ENCODE results near the gene COL8A1. TPM values are rescaled to one million over a fixed set of nuclear protein-coding genes. Genes with fewer than 3 reads are reported as not detected.

COL8A1 gene
- total and polyA plus RNA-seq, 10 of the 15 experiments (the other 5 are each of a cell fraction or from before 2014, with no cell fraction given): 0.04 to 0.73 (median 0.10) TPM; not detected in 5

GRCh38 chr3:99669879-99670555 lies 31.6 kb downstream of the COL8A1 start (continued):
- TF ChIP-seq EZH2 (IDR thresholded peaks at IDR 0.05; ENCODE audit: borderline replicate concordance, control insufficient read depth, low read depth, low read length) (no peak), SIN3A (IDR thresholded peaks at IDR 0.05; ENCODE audit: low read depth, low read length) (no peak), ZBTB33 (IDR thresholded peaks at IDR 0.05) (no peak)

- Histone ChIP-seq H3K4me1 (ENCODE audit: control insufficient read depth, insufficient read depth, low read length) (no peaks in the 10 kb centered on the region), H2AFZ (ENCODE audit: control insufficient read depth, low read depth, low read length) (no peak overlapping the region), H3K4me3 (no peak overlapping the region), H3K36me3 (ENCODE audit: control insufficient read depth in 2 of 2, insufficient read depth in 2 of 2, low read length in 1 of 2) (no peaks in the 10 kb centered on the region), H3K27me3 (replicated peaks in 1 of 2; ENCODE audit: control insufficient read depth in 2 of 2, insufficient read depth in 2 of 2, low read length in 1 of 2) (no peaks in the 10 kb centered on the region), H3K9ac (ENCODE audit: control insufficient read depth, insufficient read depth, low read length) (no peak overlapping the region), H3K27ac (ENCODE audit: control insufficient read depth, insufficient read depth) (no peak overlapping the region), H3K79me2 (ENCODE audit: control insufficient read depth, insufficient read depth, low read length) (no peaks in the 10 kb centered on the region), H3K4me2 (ENCODE audit: control insufficient read depth, insufficient read depth) (no peak overlapping the region), H3K9me3 (replicated peaks; ENCODE audit: control insufficient read depth, insufficient read depth, low read length) (no peaks in the 10 kb centered on the region), H4K20me1 (ENCODE audit: control insufficient read depth, insufficient read depth) (no peaks in the 10 kb centered on the region)
- ChIA-PET SMC1A (ENCODE audit: uncharacterized antibody, unreplicated experiment) (no interaction called here), CTCF (interaction anchor here (0.6 kb wide), 1 partner anchor 13 kb away, joined by 3 read pairs; no protein-coding TSS in a partner anchor), POLR2A (no interaction called here), RAD21 (ENCODE audit: unreplicated experiment) (no interaction called here)
- no peak for ATAC-seq
- no TSS peak for BruUV-seq (replicated peaks)
- TF ChIP-seq LARP7 (IDR thresholded peaks at IDR 0.05) (no peak), BCL11A (IDR thresholded peaks at IDR 0.05; ENCODE audit: low read depth, low read length) (no peak), SKIL (IDR thresholded peaks at IDR 0.05; ENCODE audit: low read depth, poor library complexity, severe bottlenecking) (no peak), BHLHE40 (IDR thresholded peaks at IDR 0.05; ENCODE audit: borderline replicate concordance in 1 of 2, low read depth in 2 of 2, low read length in 1 of 2) (no peak)
- no peak for DNase-seq (ENCODE audit: low read depth, low spot score)
- FAIRE-seq: no peak
- intact Hi-C loops (cut with micrococcal nuclease; ENCODE audit: unreplicated experiment): no loop called here
- in situ Hi-C loops (cut with MboI): no loop called here
- WGBS (ENCODE audit: insufficient coverage, insufficient replicate concordance, low lambda C conversion rate, missing lambda C conversion rate): 0% methylated on average over 2 of the region's 2 CpGs
Observed at GRCh38 chr3:99670556-99670950, 32.2 kb downstream of the COL8A1 start.

Data from GM12878 (cell line).